Measurements from ENCODE around the gene CFAP58.

The CFAP58 gene

GRCh38 chr10:104328896-104329710 lies 24.5 kb upstream of the CFAP58 start:
- H3K4me1 ChIP-seq, result no peaks in the 10 kb centered on the region
- H3K36me3 ChIP-seq, result no peaks in the 10 kb centered on the region
- no peaks in the 10 kb centered on the region for H3K9me3 ChIP-seq
- no peaks in the 10 kb centered on the region for H3K27me3 ChIP-seq
- no peak for TF ChIP-seq CTCF (IDR thresholded peaks at IDR 0.05; ENCODE audit: low read depth, low read length)
- no peak overlapping the region for H3K4me3 ChIP-seq (ENCODE audit: low read depth, low read length)
- no peak for DNase-seq

- TF ChIP-seq CTCF (IDR thresholded peaks at IDR 0.05; ENCODE audit: low read depth, low read length), result no peak
- DNase-seq, result no peak
Measured at GRCh38 chr10:104329735-104330134, 23.9 kb upstream of the CFAP58 start.

GRCh38 chr10:104330168-104331110 lies 23.2 kb upstream of the CFAP58 start:
- Histone ChIP-seq H3K27me3 (no peaks in the 10 kb centered on the region), H3K4me1 (no peaks in the 10 kb centered on the region), H3K4me3 (ENCODE audit: low read depth, low read length) (no peak overlapping the region), H3K36me3 (no peaks in the 10 kb centered on the region), H3K9me3 (no peaks in the 10 kb centered on the region)
- no peak for DNase-seq
- no peak for TF ChIP-seq CTCF (IDR thresholded peaks at IDR 0.05; ENCODE audit: low read depth, low read length)

More at GRCh38 chr10:104329735-104330134, 23.9 kb upstream of the CFAP58 start:
- H3K27me3 ChIP-seq, result no peaks in the 10 kb centered on the region
- H3K4me1 ChIP-seq, result no peaks in the 10 kb centered on the region
- H3K4me3 ChIP-seq (ENCODE audit: low read depth, low read length), result no peak overlapping the region
- no peaks in the 10 kb centered on the region for H3K9me3 ChIP-seq
- H3K36me3 ChIP-seq, result no peaks in the 10 kb centered on the region

- H3K27me3 ChIP-seq, result no peaks in the 10 kb centered on the region
- DNase-seq, result no peak
Measured at GRCh38 chr10:104331208-104331838, 22.3 kb upstream of the CFAP58 start.

More at GRCh38 chr10:104331208-104331838, 22.3 kb upstream of the CFAP58 start:
- TF ChIP-seq CTCF (IDR thresholded peaks at IDR 0.05; ENCODE audit: low read depth, low read length), result no peak
- Histone ChIP-seq H3K36me3 (no peaks in the 10 kb centered on the region), H3K9me3 (no peaks in the 10 kb centered on the region), H3K4me1 (no peaks in the 10 kb centered on the region), H3K4me3 (ENCODE audit: low read depth, low read length) (no peak overlapping the region)

Data from BE2C (cell line).